ENCODE measurements around the gene KRT38.

DNA sequence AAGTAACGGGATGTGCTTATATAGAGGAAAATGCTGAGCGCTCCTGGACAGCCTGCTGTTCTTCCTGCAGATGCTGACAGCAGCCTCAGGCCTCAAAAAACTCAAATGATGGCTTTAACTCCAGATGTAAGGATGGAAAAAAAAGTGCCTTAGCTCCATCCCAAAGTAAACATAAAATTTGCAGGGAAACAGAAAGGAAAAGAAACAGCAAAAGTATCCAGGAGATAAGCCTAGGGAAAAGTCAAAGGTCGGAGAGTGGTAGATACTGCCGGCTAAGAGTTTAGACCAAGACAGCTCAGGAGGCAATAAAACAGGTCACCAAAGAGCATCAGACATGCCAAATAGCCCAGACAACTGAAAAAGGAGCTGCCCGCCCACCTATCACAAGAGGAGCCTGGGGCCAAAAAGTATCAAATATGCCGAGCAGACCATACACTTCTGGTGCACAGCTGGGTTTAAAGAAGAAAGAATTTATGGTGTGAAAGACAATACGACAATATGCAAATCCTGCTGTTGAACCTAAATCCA lies 50.3 kb downstream of the KRT38 start:
- TF ChIP-seq, protein P1, sequence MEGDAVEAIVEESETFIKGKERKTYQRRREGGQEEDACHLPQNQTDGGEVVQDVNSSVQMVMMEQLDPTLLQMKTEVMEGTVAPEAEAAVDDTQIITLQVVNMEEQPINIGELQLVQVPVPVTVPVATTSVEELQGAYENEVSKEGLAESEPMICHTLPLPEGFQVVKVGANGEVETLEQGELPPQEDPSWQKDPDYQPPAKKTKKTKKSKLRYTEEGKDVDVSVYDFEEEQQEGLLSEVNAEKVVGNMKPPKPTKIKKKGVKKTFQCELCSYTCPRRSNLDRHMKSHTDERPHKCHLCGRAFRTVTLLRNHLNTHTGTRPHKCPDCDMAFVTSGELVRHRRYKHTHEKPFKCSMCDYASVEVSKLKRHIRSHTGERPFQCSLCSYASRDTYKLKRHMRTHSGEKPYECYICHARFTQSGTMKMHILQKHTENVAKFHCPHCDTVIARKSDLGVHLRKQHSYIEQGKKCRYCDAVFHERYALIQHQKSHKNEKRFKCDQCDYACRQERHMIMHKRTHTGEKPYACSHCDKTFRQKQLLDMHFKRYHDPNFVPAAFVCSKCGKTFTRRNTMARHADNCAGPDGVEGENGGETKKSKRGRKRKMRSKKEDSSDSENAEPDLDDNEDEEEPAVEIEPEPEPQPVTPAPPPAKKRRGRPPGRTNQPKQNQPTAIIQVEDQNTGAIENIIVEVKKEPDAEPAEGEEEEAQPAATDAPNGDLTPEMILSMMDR (IDR thresholded peaks at IDR 0.05): no peak
- TF ChIP-seq AFF4 (CRISPR knock-in tag; IDR thresholded peaks at IDR 0.05; ENCODE audit: borderline replicate concordance) (no peak), ATF2 (CRISPR knock-in tag; IDR thresholded peaks at IDR 0.05; ENCODE audit: borderline replicate concordance, low read depth) (no peak)

Measured in WTC11 (cell line).